H1 (cell line): ENCODE measurements around the gene TMEM135. TPM values are rescaled to one million over a fixed set of nuclear protein-coding genes. Genes with fewer than 3 reads are reported as not detected.

Source experiments
- CTCF ChIA-PET: fragments of 300-600 bp; sonication (Branson Sonifier 250); formaldehyde crosslinking; loops from one replicate; lab custom pipeline; 2021; ENCODE audit not compliant: partially characterized antibody; lab: Charles Lee
- POLR2A ChIA-PET: fragments of 300-600 bp; sonication (Branson Sonifier 250); formaldehyde crosslinking; loops from one replicate; lab custom pipeline; 2021; ENCODE audit warnings: inconsistent platforms; ENCODE audit not compliant: partially characterized antibody; lab: Charles Lee
- DNase-seq, 2 experiments: peaks; one replicate each; pipeline versions ENCODE4 v3.0.0 to v3.0.0-alpha.2; 2010 to 2022; ENCODE audit warnings: low spot score in 2 of 2, low read depth in 1 of 2, mixed read lengths in 1 of 2
- FAIRE-seq: peaks from 2 replicates; lab custom pipeline; 2011; peaks lifted over from hg19 to GRCh38; lab: Jason Lieb, UNC
- H2AFZ ChIP-seq: 2 replicates; pipeline ENCODE4 v1.8.1; 2012; ENCODE audit warnings: low read length, inconsistent platforms
- H2AK5ac ChIP-seq: 2 replicates; pipeline ENCODE4 v1.6.1; 2013; ENCODE audit warnings: low read depth, low read length
- H2BK120ac ChIP-seq: replicated peaks from 2 replicates; pipeline ENCODE3; 2013; ENCODE audit warnings: low read depth, low read length, inconsistent platforms
- H2BK12ac ChIP-seq: 2 replicates; pipeline ENCODE4 v1.6.1; 2013; ENCODE audit warnings: low read depth, low read length
- H2BK15ac ChIP-seq: 2 replicates; pipeline ENCODE4 v1.6.1; 2013; ENCODE audit warnings: low read length
- H2BK20ac ChIP-seq: 2 replicates; pipeline ENCODE4 v1.6.1; 2013; ENCODE audit warnings: low read length
- H2BK5ac ChIP-seq: 2 replicates; pipeline ENCODE4 v1.6.1; 2013; ENCODE audit warnings: low read depth, low read length
- H3K14ac ChIP-seq: 2 replicates; pipeline ENCODE4 v1.6.1; 2013; ENCODE audit warnings: inconsistent platforms; ENCODE audit not compliant: insufficient read length
- H3K18ac ChIP-seq: 2 replicates; pipeline ENCODE4 v1.6.1; 2013; ENCODE audit warnings: low read length; ENCODE audit errors: extremely low read depth
- H3K23ac ChIP-seq: 2 replicates; pipeline ENCODE4 v1.6.1; 2013; ENCODE audit warnings: inconsistent platforms; ENCODE audit not compliant: insufficient read length
- H3K23me2 ChIP-seq: 2 replicates; pipeline ENCODE4 v1.6.1; 2013; ENCODE audit warnings: low read depth, low read length
- H3K27ac ChIP-seq: 2 replicates; pipeline ENCODE4 v1.6.1; 2011; ENCODE audit warnings: low read depth, low read length, inconsistent platforms
- H3K27me3 ChIP-seq, 4 experiments: replicated peaks in 1 of 4; 1 replicate in 1 of 4; 2 replicates in 3 of 4; pipeline versions ENCODE4 v1.6.1 to v1.8.1; 2011 to 2013; ENCODE audit warnings: low read length in 3 of 4, mild to moderate bottlenecking in 3 of 4, inconsistent platforms in 2 of 4, mixed read lengths in 2 of 4, moderate library complexity in 1 of 4; ENCODE audit not compliant: control insufficient read depth in 3 of 4, insufficient read depth in 3 of 4; ENCODE audit errors: extremely low read depth in 1 of 4
- H3K36me3 ChIP-seq, 4 experiments: 2 replicates each; pipeline versions ENCODE4 v1.6.1 to v1.8.1; 2011 to 2013; ENCODE audit warnings: mild to moderate bottlenecking in 4 of 4, low read length in 3 of 4, moderate library complexity in 2 of 4, control low read depth in 1 of 4, inconsistent platforms in 1 of 4; ENCODE audit not compliant: insufficient read depth in 4 of 4, control insufficient read depth in 2 of 4
- H3K4ac ChIP-seq: replicated peaks from 2 replicates; pipeline ENCODE3; 2013; ENCODE audit warnings: low read length, low read depth, mixed read lengths, inconsistent platforms; ENCODE audit not compliant: insufficient read length
- H3K4me1 ChIP-seq, 4 experiments: replicated peaks in 1 of 4; 1 replicate in 1 of 4; 2 replicates in 3 of 4; pipeline versions ENCODE4 v1.6.1 to v1.8.1; 2011 to 2013; ENCODE audit warnings: low read length in 3 of 4, inconsistent platforms in 2 of 4, mixed read lengths in 1 of 4; ENCODE audit not compliant: insufficient read depth in 4 of 4, control insufficient read depth in 3 of 4
- H3K4me2 ChIP-seq, 2 experiments: 2 replicates each; pipeline versions ENCODE4 v1.6.1 to v1.8.1; 2011 to 2013; ENCODE audit warnings: low read depth in 2 of 2, low read length in 2 of 2, control low read depth in 1 of 2, inconsistent platforms in 1 of 2, mild to moderate bottlenecking in 1 of 2; ENCODE audit not compliant: insufficient read depth in 1 of 2
- H3K4me3 ChIP-seq, 4 experiments: fragments of 200-600, 300-600 bp in 1 of 4; sonication (generic), shearing (Covaris generic), sonication (Bioruptor Twin) in 1 of 4; 2 replicates each; pipeline versions ENCODE4 v1.5.1 to v1.8.1; 2011 to 2016; ENCODE audit warnings: low read length in 4 of 4, low read depth in 3 of 4, control low read depth in 2 of 4, inconsistent platforms in 2 of 4, mild to moderate bottlenecking in 2 of 4, mixed read lengths in 1 of 4, moderate library complexity in 1 of 4; ENCODE audit not compliant: insufficient read depth in 2 of 4; ENCODE audit errors: extremely low read depth in 1 of 4
- H3K56ac ChIP-seq: replicated peaks from 2 replicates; pipeline ENCODE3; 2013; ENCODE audit warnings: low read depth, mild to moderate bottlenecking, mixed read lengths, low read length, inconsistent platforms; ENCODE audit not compliant: insufficient read length
- H3K79me1 ChIP-seq: 2 replicates; pipeline ENCODE4 v1.6.1; 2013; ENCODE audit warnings: low read depth, low read length, control low read depth
- H3K79me2 ChIP-seq, 2 experiments: 2 replicates each; pipeline versions ENCODE4 v1.6.1 to v1.8.1; 2012 to 2013; ENCODE audit warnings: low read length in 2 of 2, mild to moderate bottlenecking in 2 of 2, inconsistent platforms in 1 of 2; ENCODE audit not compliant: insufficient read depth in 2 of 2, control insufficient read depth in 1 of 2
- H3K9ac ChIP-seq, 4 experiments: replicated peaks in 1 of 4; 1 replicate in 1 of 4; 2 replicates in 3 of 4; pipeline versions ENCODE4 v1.6.1 to v1.8.1; 2011 to 2013; ENCODE audit warnings: low read depth in 3 of 4, low read length in 3 of 4, control low read depth in 2 of 4, mild to moderate bottlenecking in 2 of 4, moderate library complexity in 2 of 4, inconsistent platforms in 1 of 4; ENCODE audit errors: extremely low read depth in 1 of 4
- H3K9me3 ChIP-seq, 2 experiments: 2 replicates each; pipeline versions ENCODE4 v1.6.1 to v1.8.1; 2012 to 2013; ENCODE audit warnings: mild to moderate bottlenecking in 2 of 2, moderate library complexity in 2 of 2, control low read depth in 1 of 2, inconsistent platforms in 1 of 2, low read depth in 1 of 2, low read length in 1 of 2, mixed read lengths in 1 of 2; ENCODE audit not compliant: insufficient read depth in 2 of 2
- H4K20me1 ChIP-seq, 2 experiments: replicated peaks in 1 of 2; 2 replicates each; pipeline versions ENCODE3 to v1.8.1; 2011 to 2013; ENCODE audit warnings: inconsistent platforms in 2 of 2, low read length in 2 of 2, mild to moderate bottlenecking in 1 of 2; ENCODE audit not compliant: insufficient read depth in 2 of 2, control insufficient read depth in 1 of 2
- H4K5ac ChIP-seq: 2 replicates; pipeline ENCODE4 v1.6.1; 2013; ENCODE audit warnings: low read length, low read depth, mixed read lengths, inconsistent platforms; ENCODE audit not compliant: insufficient read length
- H4K8ac ChIP-seq: 2 replicates; pipeline ENCODE4 v1.8.0; 2013; ENCODE audit warnings: mild to moderate bottlenecking, moderate library complexity, low read length, inconsistent platforms; ENCODE audit not compliant: insufficient read depth; ENCODE audit errors: extremely low read depth
- H4K91ac ChIP-seq: replicated peaks from 2 replicates; pipeline ENCODE3; 2013; ENCODE audit warnings: low read length, mixed read lengths, inconsistent platforms; ENCODE audit not compliant: insufficient read length
- EZH2 ChIP-seq: fragments of 200-600 bp; sonication (generic); IDR thresholded peaks from 2 replicates; pipeline ENCODE4 v1.7.1; 2012; ENCODE audit warnings: low read depth, mild to moderate bottlenecking, moderate library complexity, low read length, inconsistent platforms; ENCODE audit not compliant: severe bottlenecking
- KDM1A ChIP-seq: fragments of 200-600, 300-600 bp; sonication (generic); IDR thresholded peaks from 2 replicates; pipeline ENCODE4 v1.7.1; 2016; ENCODE audit warnings: mild to moderate bottlenecking, low read length, borderline replicate concordance
- polyA plus RNA-seq, 7 experiments: library from polyadenylated mRNA; depleted of rRNA in 3 of 7; stranded (reverse) in 5 of 7; unstranded in 2 of 7; fragments of >200 nt in 5 of 7; fragments of 200-250 nt in 2 of 7; gene quantifications; 1 replicate in 5 of 7; 2 replicates in 1 of 7; 4 replicates in 1 of 7; pipeline versions ENCODE4 v1.2.1 to v1.2.3, GENCODE V29; 2011 to 2013; ENCODE audit warnings: missing spikeins in 2 of 7, mixed read lengths in 2 of 7
- total RNA-seq: library from RNA; stranded (reverse); fragmentation: NEBNext Ultra II Directional; extraction: Animal tissue kit (Norgen Biotek cat#: 25700); gene quantifications from 2 replicates; pipeline ENCODE4 v1.2.1, GENCODE V29; 2021

TMEM135 gene
- total and polyA plus RNA-seq, 2 of the 8 experiments (the other 6 are each of a cell fraction or from before 2014, with no cell fraction given) = 9.3 to 31.3 TPM

- Histone ChIP-seq H3K18ac (no peak overlapping the region), H3K9me3 (0 out of 4 replicates have a peak, but pooled peaks cover 0 to 2% of the 10 kb centered on the region in 2 experiments), H4K5ac (no peak overlapping the region), H2AFZ (no peak overlapping the region), H2BK15ac (no peak overlapping the region), H4K20me1 (no peaks in the 10 kb centered on the region), H4K8ac (no peak overlapping the region), H3K79me2 (no peaks in the 10 kb centered on the region), H3K36me3 (no peaks in the 10 kb centered on the region), H2AK5ac (no peak overlapping the region), H3K79me1 (no peaks in the 10 kb centered on the region), H2BK5ac (no peak overlapping the region), H4K91ac (no peak overlapping the region), H3K4me2 (no peak overlapping the region), H2BK20ac (no peak overlapping the region), H3K23ac (no peak overlapping the region), H3K4me3 (no peak overlapping the region), H3K14ac (no peak overlapping the region), H3K56ac (no peak overlapping the region), H3K4me1 (no peaks in the 10 kb centered on the region), H3K9ac (no peak overlapping the region), H3K23me2 (no peaks in the 10 kb centered on the region), H2BK12ac (no peak overlapping the region), H3K27me3 (no peaks in the 10 kb centered on the region), H3K27ac (no peak overlapping the region), H3K4ac (no peak overlapping the region), H2BK120ac (no peak overlapping the region)
- FAIRE-seq (no peak), DNase-seq (no peak)
- ChIA-PET POLR2A (no interaction called here), CTCF (no interaction called here)
- TF ChIP-seq EZH2 = no peak
- TF ChIP-seq KDM1A = no peak
Measured at GRCh38 chr11:87347854-87348253, 310.1 kb downstream of the TMEM135 start.
